SKM-1 treated with dmso at 0.1 percent for 144 hours (cell line): ENCODE data around the gene MAP3K21.

Experiments
- DNase-seq: peaks from one replicate; lab custom pipeline; 2025; ENCODE audit not compliant: unreplicated experiment; lab: John Stamatoyannopoulos, UW

MAP3K21 gene

DNA sequence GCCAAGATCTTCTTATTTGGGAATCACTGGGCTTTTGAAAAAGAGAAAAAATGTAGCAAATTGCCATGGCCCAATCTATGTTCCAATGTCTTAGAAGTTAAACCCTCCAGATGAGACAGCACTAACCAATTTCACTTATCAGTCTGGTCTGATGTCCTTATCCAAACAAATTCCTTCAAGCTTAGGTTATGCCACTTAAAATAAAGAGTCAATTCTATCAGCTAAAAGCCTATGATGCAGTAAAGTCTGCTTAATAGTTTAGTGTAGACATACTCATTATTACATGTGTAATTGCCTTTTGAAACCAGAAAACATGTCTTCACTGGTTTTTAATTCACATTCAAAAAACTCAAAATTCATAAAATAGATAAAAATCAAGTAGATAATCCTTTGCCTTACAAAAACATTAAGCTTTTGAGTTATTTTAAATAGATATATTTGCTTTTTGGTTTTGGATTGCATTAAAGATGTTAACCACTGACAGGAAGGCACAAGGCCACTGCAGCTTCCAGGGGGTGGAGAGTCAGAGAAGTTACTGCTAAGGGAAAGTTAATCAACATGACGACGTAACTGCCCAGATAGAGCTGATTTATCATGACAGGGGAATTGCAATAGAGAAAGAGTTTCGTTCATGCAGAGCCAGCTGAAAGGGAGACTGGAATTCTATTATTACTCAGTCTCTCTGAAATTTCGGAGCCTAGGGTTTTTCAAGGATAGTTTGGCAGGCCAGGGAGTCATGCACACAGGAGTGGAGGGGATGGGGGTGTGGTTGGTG lies 106.1 kb downstream of the MAP3K21 start:
- no peak for DNase-seq
